IMR-90 (cell line): Measurements from ENCODE around the gene PLA2G2E. TPM values are rescaled to one million over a fixed set of nuclear protein-coding genes. Genes with fewer than 3 reads are reported as not detected.
A peak's percentile ranks its signal among the peaks of the same experiment; 100 is the strongest.

Experiments used
- ATAC-seq: fragments of 200-7000 bp; cut with Tn5 transposase; 2 replicates; pipeline ENCODE4 v1.9.1; 2020; ENCODE audit warnings: low read depth, mild to moderate bottlenecking, moderate library complexity
- BruUV-seq: library from RNA; stranded (reverse); fragments of 400-500 nt; replicated peaks from 2 replicates; lab custom pipeline; 2021; lab: Mats Ljungman, UMichigan
- CTCF ChIA-PET: fragments of 300-600 bp; formaldehyde crosslinking; extraction: SDS; loops from one replicate; lab custom pipeline; 2021; ENCODE audit warnings: antibody characterized with exemption; lab: Yijun Ruan, JAX
- POLR2A ChIA-PET: fragments of 300-600 bp; sonication (Branson Sonifier 250); formaldehyde crosslinking; loops from one replicate; lab custom pipeline; 2022; ENCODE audit warnings: antibody characterized with exemption; ENCODE audit not compliant: unreplicated experiment; lab: Charles Lee
- DNase-seq: peaks from one replicate; pipeline ENCODE4 v3.0.0; 2013
- H2AFZ ChIP-seq: replicated peaks from 2 replicates; pipeline ENCODE3; 2013; ENCODE audit warnings: low read length, mild to moderate bottlenecking; ENCODE audit not compliant: poor library complexity
- H2AK5ac ChIP-seq: 2 replicates; pipeline ENCODE4 v1.6.1; 2013; ENCODE audit warnings: low read depth, low read length, inconsistent platforms
- H2AK9ac ChIP-seq: replicated peaks from 2 replicates; pipeline ENCODE3; 2013; ENCODE audit warnings: mild to moderate bottlenecking, low read depth, low read length, moderate library complexity; ENCODE audit not compliant: poor library complexity
- H2BK120ac ChIP-seq: 2 replicates; pipeline ENCODE4 v1.6.1; 2013; ENCODE audit warnings: low read depth, low read length, inconsistent platforms
- H2BK15ac ChIP-seq: 3 replicates; pipeline ENCODE4 v1.6.1; 2013; ENCODE audit warnings: low read depth, low read length, inconsistent platforms
- H2BK20ac ChIP-seq: 2 replicates; pipeline ENCODE4 v1.6.1; 2013; ENCODE audit warnings: low read depth, mild to moderate bottlenecking, inconsistent platforms, low read length, moderate library complexity
- H2BK5ac ChIP-seq: 2 replicates; pipeline ENCODE4 v1.6.1; 2013; ENCODE audit warnings: mild to moderate bottlenecking, low read depth, low read length, inconsistent platforms; ENCODE audit not compliant: poor library complexity, severe bottlenecking
- H3K14ac ChIP-seq: replicated peaks from 2 replicates; pipeline ENCODE4 v1.6.1; 2013; ENCODE audit warnings: low read depth, low read length, inconsistent platforms
- H3K18ac ChIP-seq: 2 replicates; pipeline ENCODE4 v1.6.1; 2013; ENCODE audit warnings: low read depth, low read length, control low read depth
- H3K23ac ChIP-seq: 2 replicates; pipeline ENCODE4 v1.6.1; 2013; ENCODE audit warnings: low read depth, low read length, inconsistent platforms
- H3K27ac ChIP-seq: 2 replicates; pipeline ENCODE4 v1.5.1; 2013; ENCODE audit warnings: mild to moderate bottlenecking, control low read depth, low read length; ENCODE audit not compliant: insufficient read depth
- H3K27me3 ChIP-seq: 2 replicates; pipeline ENCODE4 v1.6.1; 2013; ENCODE audit warnings: low read length; ENCODE audit not compliant: control insufficient read depth, insufficient read depth
- H3K36me3 ChIP-seq: 2 replicates; pipeline ENCODE4 v1.6.1; 2013; ENCODE audit warnings: low read length, mixed read lengths; ENCODE audit not compliant: control insufficient read depth, insufficient read depth
- H3K4ac ChIP-seq: 2 replicates; pipeline ENCODE4 v1.6.1; 2013; ENCODE audit warnings: low read depth, low read length, inconsistent platforms
- H3K4me1 ChIP-seq: 2 replicates; pipeline ENCODE4 v1.6.1; 2013; ENCODE audit warnings: low read length, mixed read lengths; ENCODE audit not compliant: control insufficient read depth, insufficient read depth
- H3K4me2 ChIP-seq: 2 replicates; pipeline ENCODE4 v1.6.1; 2013; ENCODE audit warnings: low read depth, mild to moderate bottlenecking, control low read depth, low read length, moderate library complexity
- H3K4me3 ChIP-seq: 2 replicates; pipeline ENCODE4 v1.5.1; 2013; ENCODE audit warnings: low read depth, mild to moderate bottlenecking, control low read depth, low read length, moderate library complexity; ENCODE audit not compliant: insufficient read depth
- H3K56ac ChIP-seq: 2 replicates; pipeline ENCODE4 v1.6.1; 2013; ENCODE audit warnings: low read length, inconsistent platforms; ENCODE audit not compliant: insufficient read depth; ENCODE audit errors: extremely low read depth
- H3K79me1 ChIP-seq, 2 experiments: 2 replicates each; pipeline ENCODE4 v1.6.1; 2013; ENCODE audit warnings: low read length in 2 of 2, inconsistent platforms in 1 of 2, low read depth in 1 of 2
- H3K9ac ChIP-seq: 2 replicates; pipeline ENCODE4 v1.6.1; 2013; ENCODE audit warnings: low read depth, low read length, control low read depth
- H3K9me1 ChIP-seq: 2 replicates; pipeline ENCODE4 v1.6.1; 2013; ENCODE audit warnings: low read length, inconsistent platforms; ENCODE audit not compliant: insufficient read depth
- H3K9me3 ChIP-seq: 2 replicates; pipeline ENCODE4 v1.6.1; 2013; ENCODE audit warnings: low read length; ENCODE audit not compliant: control insufficient read depth, insufficient read depth
- H4K20me1 ChIP-seq: 2 replicates; pipeline ENCODE4 v1.6.1; 2013; ENCODE audit warnings: low read length, inconsistent platforms; ENCODE audit not compliant: insufficient read depth
- H4K5ac ChIP-seq: 2 replicates; pipeline ENCODE4 v1.6.1; 2013; ENCODE audit warnings: mild to moderate bottlenecking, low read depth, low read length, control low read depth
- H4K8ac ChIP-seq, 2 experiments: 2 replicates each; pipeline ENCODE4 v1.6.1; 2013; ENCODE audit warnings: low read depth in 2 of 2, low read length in 2 of 2, control low read depth in 1 of 2, inconsistent platforms in 1 of 2
- H4K91ac ChIP-seq: 2 replicates; pipeline ENCODE4 v1.6.1; 2013; ENCODE audit warnings: low read depth, low read length, inconsistent platforms; ENCODE audit not compliant: insufficient read depth
- CEBPB ChIP-seq: IDR thresholded peaks from 2 replicates; pipeline ENCODE4 v1.6.1; 2012; ENCODE audit warnings: low read depth, low read length, improper control_type of control experiment
- CHD1 ChIP-seq: IDR thresholded peaks from 2 replicates; pipeline ENCODE4 v1.6.1; 2012; ENCODE audit warnings: low read depth, low read length, improper control_type of control experiment
- NFE2L2 ChIP-seq: fragments of 150-350 bp; IDR thresholded peaks from 2 replicates; pipeline ENCODE4 v1.6.1; 2016; ENCODE audit warnings: low read depth, mild to moderate bottlenecking, low read length
- RFX5 ChIP-seq: IDR thresholded peaks from 2 replicates; pipeline ENCODE4 v1.8.0; 2012; ENCODE audit warnings: low read depth, mild to moderate bottlenecking, low read length, moderate library complexity
- USF2 ChIP-seq: fragments of 150-350 bp; IDR thresholded peaks from 2 replicates; pipeline ENCODE4 v1.6.1; 2017; ENCODE audit warnings: mild to moderate bottlenecking, antibody characterized with exemption, low read length, low read depth
- whole genome bisulfite sequencing, 2 experiments: methylation state at CpG; one replicate each; pipeline versions ENCODE4 v1.1.5 to v1.1.7; 2013; ENCODE audit warnings: missing lambda C conversion rate in 2 of 2; ENCODE audit not compliant: insufficient read length in 1 of 2; ENCODE audit errors: extremely low coverage in 2 of 2; 5-methylcytosine and 5-hydroxymethylcytosine counted together
- dilution Hi-C: fragments of 300-500 bp; cut with HindIII; formaldehyde crosslinking; loops from one replicate; pipeline ENCODE4 v1.14.3; 2018; ENCODE audit warnings: low sequenced_read_pairs; ENCODE audit not compliant: unreplicated experiment
- in situ Hi-C: fragments of 300-500 bp; cut with MboI; formaldehyde crosslinking; loops from 3 replicates; pipeline ENCODE4 v1.14.3; 2019; ENCODE audit warnings: low sequenced_read_pairs, inconsistent platforms, mixed read lengths
- intact Hi-C: fragments of 100-400 bp; cut with micrococcal nuclease; formaldehyde crosslinking; loops from 2 replicates; pipeline ENCODE4 v1.10.0; 2022
- polyA plus RNA-seq, 3 experiments: library from polyadenylated mRNA; depleted of rRNA; stranded (reverse); fragments of >200 nt; gene quantifications; 2 replicates each; pipeline ENCODE4 v1.2.3, GENCODE V29; 2012; ENCODE audit warnings: low replicate concordance in 1 of 3
- total RNA-seq: library from RNA; depleted of rRNA; stranded (reverse); fragments of >200 nt; gene quantifications from 2 replicates; pipeline ENCODE4 v1.2.3, GENCODE V29; 2012

PLA2G2E gene
- total and polyA plus RNA-seq, 2 of the 4 experiments (the other 2 are of a cell fraction) = not detected

- Histone ChIP-seq H4K20me1 (peaks cover 57% of the 10 kb centered on the region; the same call in 1 of the 2 replicates), H3K4ac (no peak overlapping the region), H3K4me2 (no peak overlapping the region), H3K23ac (no peak overlapping the region), H3K79me1 (peaks cover 32 to 59% of the 10 kb centered on the region in 2 experiments), H3K9me3 (no peaks in the 10 kb centered on the region), H2AK9ac (no peak overlapping the region), H3K4me3 (no peak overlapping the region), H3K4me1 (peaks cover 6% of the 10 kb centered on the region), H3K18ac (no peak overlapping the region), H2BK120ac (no peak overlapping the region), H3K27ac (no peak overlapping the region), H2BK5ac (no peak overlapping the region), H3K27me3 (no peaks in the 10 kb centered on the region), H3K9ac (no peak overlapping the region), H3K56ac (no peak overlapping the region), H2BK20ac (no peak overlapping the region), H3K9me1 (peaks cover 11% of the 10 kb centered on the region), H4K8ac (no peak overlapping the region), H4K91ac (no peak overlapping the region), H2BK15ac (no peak overlapping the region), H4K5ac (no peak overlapping the region), H3K14ac (no peak overlapping the region), H3K36me3 (no peaks in the 10 kb centered on the region), H2AFZ (no peak overlapping the region), H2AK5ac (no peak overlapping the region)
- intact Hi-C loops (loop anchor here (10.0 kb wide), 1 partner anchor 221 kb away; the partner anchor contains the start of gene HTR6), in situ Hi-C loops (no loop called here), dilution Hi-C loops (no loop called here)
- ChIA-PET CTCF (no interaction called here), POLR2A (no interaction called here)
- peak; percentile 38 for DNase-seq
- no TSS peak for BruUV-seq
- no CpG with 5 or more reads among the region's 2 CpGs for WGBS, 2 experiments
- ATAC-seq = no peak
- TF ChIP-seq RFX5 (no peak), NFE2L2 (no peak), CEBPB (peak; percentile 10; the same call in 1 of the 2 replicates), CHD1 (no peak), USF2 (no peak)
These were observed 37.6 kb downstream of the PLA2G2E start for GRCh38 chr1:19885821-19886220.
